T-helper 17 cell (primary cell): Measurements from ENCODE around the gene ST3GAL3. TPM values are rescaled to one million over a fixed set of nuclear protein-coding genes. Genes with fewer than 3 reads are reported as not detected.

ENCODE experiments used
- ATAC-seq: fragments of 150-1000 bp; cut with Tn5 transposase; 2 replicates; pipeline ENCODE4 v1.10.0; 2021; ENCODE audit warnings: mild to moderate bottlenecking, moderate library complexity
- DNase-seq, 3 donors: peaks; one replicate each; pipeline versions ENCODE4 v3.0.0 to v3.0.0-alpha.2; 2020 to 2021
- H3K9me3 ChIP-seq: one replicate; pipeline ENCODE4 v1.7.0; 2013; ENCODE audit warnings: low read length, mild to moderate bottlenecking; ENCODE audit not compliant: control insufficient read depth, poor library complexity, severe bottlenecking
- H3K27ac Mint-ChIP-seq: one replicate; pipeline ENCODE4 v1.8.0; 2022; ENCODE audit warnings: mild to moderate bottlenecking, moderate library complexity, mixed read lengths
- H3K27me3 Mint-ChIP-seq: one replicate; pipeline ENCODE4 v1.8.0; 2022; ENCODE audit warnings: mixed read lengths
- H3K36me3 Mint-ChIP-seq: one replicate; pipeline ENCODE4 v1.8.0; 2022; ENCODE audit warnings: low read depth, mixed read lengths
- H3K4me1 Mint-ChIP-seq: one replicate; pipeline ENCODE4 v1.8.0; 2022; ENCODE audit warnings: mild to moderate bottlenecking, mixed read lengths
- H3K4me3 Mint-ChIP-seq: one replicate; pipeline ENCODE4 v1.8.0; 2022; ENCODE audit warnings: mild to moderate bottlenecking, moderate library complexity, mixed read lengths
- total RNA-seq, 4 donors: library from RNA in 2 of 4; stranded (reverse) in 2 of 4; gene quantifications; one replicate each; pipeline ENCODE4 v1.2.3 and lab custom pipeline; 2022 to 2026

The ST3GAL3 gene
- total RNA-seq, 2 donors from 2014 or later: 19.8 to 24.9 TPM

DNA sequence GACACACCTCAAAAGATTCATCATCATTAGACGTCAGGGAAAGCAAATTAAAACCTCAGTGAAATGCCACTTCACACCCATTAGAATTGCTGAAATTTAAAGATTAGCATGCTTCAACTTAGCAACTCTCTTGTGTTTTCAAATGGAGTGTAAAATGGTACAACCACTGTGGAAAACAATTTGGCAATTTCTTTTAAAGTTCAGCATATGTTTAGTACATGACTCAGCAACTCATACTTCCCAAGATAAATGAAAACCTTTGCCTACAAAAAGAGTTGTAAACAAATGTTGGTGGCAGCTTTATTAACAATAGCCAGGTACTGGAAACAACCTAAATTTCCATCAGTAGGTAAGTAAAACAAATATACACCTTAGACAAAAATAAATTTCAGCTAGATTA lies 42.7 kb downstream of the ST3GAL3 start:
- peaks cover 2% of the 10 kb centered on the region for H3K36me3 Mint-ChIP-seq
- ATAC-seq: no peak

DNA sequence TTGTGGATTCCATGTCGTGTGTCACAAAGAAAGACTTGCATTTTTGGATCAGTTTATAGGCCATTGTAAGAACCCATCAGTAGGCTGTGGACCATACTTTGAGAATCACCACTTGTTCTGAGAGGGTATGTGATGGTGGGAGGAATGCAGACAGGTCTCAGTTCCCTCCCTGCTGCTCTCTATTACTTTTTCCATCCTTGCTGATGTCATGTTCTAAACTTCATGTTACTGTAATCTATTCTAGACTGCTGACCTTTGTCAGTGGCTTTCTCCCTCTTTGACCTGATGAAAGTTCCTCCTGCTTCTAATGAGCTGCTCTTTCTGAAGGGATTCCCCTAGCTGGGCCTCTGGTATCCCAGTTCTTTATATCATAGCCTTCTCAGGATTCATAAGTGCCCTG lies 46.1 kb downstream of the ST3GAL3 start:
- H3K4me3 Mint-ChIP-seq: no peak overlapping the region
- H3K4me1 Mint-ChIP-seq: peaks cover 2% of the 10 kb centered on the region
- H3K36me3 Mint-ChIP-seq: no peaks in the 10 kb centered on the region
- DNase-seq (no peak), ATAC-seq (no peak)
- H3K27me3 Mint-ChIP-seq: no peaks in the 10 kb centered on the region
- no peaks in the 10 kb centered on the region for H3K9me3 ChIP-seq
- H3K27ac Mint-ChIP-seq: peak overlapping the region; percentile 14

More for the DNA sequence above, 42.7 kb downstream of the ST3GAL3 start:
- H3K9me3 ChIP-seq: no peaks in the 10 kb centered on the region
- DNase-seq: no peak
- Mint-ChIP-seq H3K27ac (no peak overlapping the region), H3K4me1 (peaks cover 4% of the 10 kb centered on the region), H3K27me3 (no peaks in the 10 kb centered on the region), H3K4me3 (no peak overlapping the region)

DNA sequence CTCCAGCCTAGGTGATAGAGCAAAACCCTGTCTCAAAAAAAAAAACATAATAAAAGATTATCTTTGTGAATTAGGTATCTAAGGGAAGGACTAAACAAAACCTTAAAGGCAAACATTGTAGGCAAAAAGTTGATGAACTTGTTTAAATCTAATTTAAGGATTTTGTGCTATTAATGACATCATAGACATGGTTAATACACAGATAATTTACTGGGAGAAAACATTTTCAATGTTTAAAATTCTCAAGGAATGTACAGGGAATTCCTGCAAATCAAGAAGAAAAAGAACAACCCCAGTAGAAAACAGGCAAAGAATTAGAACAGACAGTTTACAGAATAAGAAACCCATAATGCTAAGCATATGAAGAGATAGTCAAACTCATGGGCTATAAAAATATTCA lies 47.6 kb downstream of the ST3GAL3 start:
- H3K27me3 Mint-ChIP-seq: no peaks in the 10 kb centered on the region
- H3K4me3 Mint-ChIP-seq: no peak overlapping the region
- DNase-seq: no peak
- H3K36me3 Mint-ChIP-seq: no peaks in the 10 kb centered on the region
- H3K4me1 Mint-ChIP-seq: peaks cover 2% of the 10 kb centered on the region
- H3K27ac Mint-ChIP-seq: no peak overlapping the region
- no peaks in the 10 kb centered on the region for H3K9me3 ChIP-seq
- no peak for ATAC-seq

DNA sequence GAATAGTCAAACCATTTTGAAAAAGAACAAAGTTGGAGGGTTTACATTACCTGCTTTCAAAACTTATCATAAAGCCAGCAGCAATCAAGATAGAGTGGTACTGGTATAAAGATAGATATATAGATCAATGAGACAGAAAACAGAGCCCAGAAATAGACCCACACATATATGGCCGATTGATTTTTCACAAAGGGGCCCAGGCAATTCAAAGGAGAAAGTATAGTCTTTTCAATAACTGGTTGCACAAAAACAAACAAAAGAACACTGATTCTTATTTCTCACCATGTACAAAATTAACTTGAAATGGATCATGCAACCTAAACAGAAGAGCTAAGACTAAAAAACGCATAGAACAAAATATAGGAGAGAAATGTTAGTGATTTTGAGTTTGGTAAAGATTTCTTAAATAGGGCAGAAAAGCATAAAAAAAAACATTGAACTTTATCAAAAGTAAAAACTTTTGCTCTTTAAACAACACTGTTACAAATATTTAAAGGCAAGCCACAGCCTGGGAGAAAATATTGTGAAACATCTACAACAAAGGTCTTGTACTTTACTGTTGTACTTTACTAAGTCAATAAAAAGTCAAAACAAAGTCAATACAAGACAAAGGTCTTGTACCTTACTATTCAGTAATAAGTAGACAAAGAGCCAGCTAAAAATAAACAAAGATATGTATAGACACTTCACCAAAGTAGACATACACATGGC lies 50.2 kb downstream of the ST3GAL3 start:
- ATAC-seq (no peak), DNase-seq (no peak)
- no peak overlapping the region for H3K4me3 Mint-ChIP-seq
- no peaks in the 10 kb centered on the region for H3K27me3 Mint-ChIP-seq
- peaks cover 1% of the 10 kb centered on the region for H3K4me1 Mint-ChIP-seq
- no peaks in the 10 kb centered on the region for H3K36me3 Mint-ChIP-seq
- H3K9me3 ChIP-seq: no peaks in the 10 kb centered on the region
- H3K27ac Mint-ChIP-seq: no peak overlapping the region

DNA sequence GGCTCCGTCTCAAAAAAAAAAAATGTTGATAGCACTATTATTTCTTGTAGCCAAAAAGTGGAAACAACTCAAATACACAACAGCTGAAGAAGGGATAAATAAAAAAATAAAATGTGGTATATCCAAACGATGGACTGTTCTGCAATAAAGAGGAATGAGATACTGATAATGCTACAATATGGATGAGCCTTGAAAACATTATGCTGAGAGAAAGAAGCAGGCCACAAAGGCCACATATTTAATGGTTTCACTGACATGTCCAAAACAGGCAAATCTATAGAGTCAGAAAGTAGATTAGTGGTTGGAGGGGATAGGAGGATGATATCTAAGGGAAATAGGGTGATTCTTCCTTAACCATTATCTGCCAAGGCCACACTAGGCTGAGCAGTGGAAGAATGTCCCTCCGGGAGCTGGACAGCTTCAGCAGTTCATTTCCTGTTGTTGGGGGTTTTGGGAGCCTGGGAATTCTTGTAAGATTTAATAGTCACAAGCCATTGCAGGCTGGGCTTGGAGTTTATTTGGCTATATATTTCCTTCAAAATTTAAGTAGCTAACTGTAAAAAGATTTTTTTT lies 53.5 kb downstream of the ST3GAL3 start:
- Mint-ChIP-seq H3K27ac (no peak overlapping the region), H3K36me3 (no peaks in the 10 kb centered on the region), H3K27me3 (no peaks in the 10 kb centered on the region), H3K4me3 (no peak overlapping the region), H3K4me1 (peaks cover 8% of the 10 kb centered on the region)
- DNase-seq (no peak), ATAC-seq (no peak)
- no peaks in the 10 kb centered on the region for H3K9me3 ChIP-seq

DNA sequence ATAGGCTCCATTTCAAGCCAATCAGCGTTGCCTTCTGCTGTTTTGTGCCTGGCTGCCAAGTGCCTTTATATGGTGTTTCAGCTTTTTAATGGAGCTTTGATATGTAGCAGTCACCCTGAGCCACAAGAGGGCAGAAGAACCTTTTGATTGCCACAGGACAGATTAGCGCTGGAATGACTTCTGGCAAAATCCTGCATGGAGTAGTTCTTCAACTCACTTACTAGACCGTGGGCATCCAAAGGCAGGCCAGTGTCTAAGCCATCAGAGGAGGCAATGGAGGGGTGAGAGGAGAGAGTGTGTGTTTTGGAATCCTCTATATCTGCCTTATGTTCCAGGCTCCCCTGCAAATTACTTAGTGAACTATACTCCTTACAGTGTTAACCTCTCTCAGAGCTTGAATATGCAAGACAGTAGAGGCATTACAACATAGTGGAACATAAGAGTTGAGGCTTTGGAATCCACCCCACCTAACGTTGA lies 56.2 kb downstream of the ST3GAL3 start:
- peaks cover 8% of the 10 kb centered on the region for H3K4me1 Mint-ChIP-seq
- ATAC-seq: peak; percentile 76
- no peak for DNase-seq
- no peak overlapping the region for H3K4me3 Mint-ChIP-seq
- H3K27me3 Mint-ChIP-seq: no peaks in the 10 kb centered on the region
- no peaks in the 10 kb centered on the region for H3K9me3 ChIP-seq
- H3K36me3 Mint-ChIP-seq: no peaks in the 10 kb centered on the region
- no peak overlapping the region for H3K27ac Mint-ChIP-seq

DNA sequence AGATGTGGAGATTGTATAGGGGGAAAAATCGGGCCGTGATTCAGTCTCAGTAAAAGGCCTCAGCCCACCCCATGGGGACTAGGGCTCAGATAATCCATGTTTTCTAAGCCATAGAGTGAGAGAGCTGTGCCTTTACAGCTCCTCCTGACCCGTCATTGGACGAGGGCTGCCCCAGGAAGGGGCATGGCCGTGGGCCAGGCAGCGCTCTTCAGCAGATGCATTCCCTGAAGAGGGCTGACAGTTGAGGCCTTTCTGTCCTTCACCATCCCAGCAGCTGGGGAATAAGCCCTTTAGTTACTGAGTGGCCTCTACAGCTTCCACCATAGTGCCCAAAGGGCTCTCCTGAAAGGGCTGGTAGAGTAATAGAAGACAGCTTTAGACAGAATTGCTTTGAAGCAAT lies 57.2 kb downstream of the ST3GAL3 start:
- DNase-seq (no peak), ATAC-seq (no peak)
- Mint-ChIP-seq H3K4me1 (peaks cover 8% of the 10 kb centered on the region), H3K27me3 (no peaks in the 10 kb centered on the region), H3K27ac (no peak overlapping the region), H3K36me3 (no peaks in the 10 kb centered on the region), H3K4me3 (no peak overlapping the region)
- no peaks in the 10 kb centered on the region for H3K9me3 ChIP-seq

DNA sequence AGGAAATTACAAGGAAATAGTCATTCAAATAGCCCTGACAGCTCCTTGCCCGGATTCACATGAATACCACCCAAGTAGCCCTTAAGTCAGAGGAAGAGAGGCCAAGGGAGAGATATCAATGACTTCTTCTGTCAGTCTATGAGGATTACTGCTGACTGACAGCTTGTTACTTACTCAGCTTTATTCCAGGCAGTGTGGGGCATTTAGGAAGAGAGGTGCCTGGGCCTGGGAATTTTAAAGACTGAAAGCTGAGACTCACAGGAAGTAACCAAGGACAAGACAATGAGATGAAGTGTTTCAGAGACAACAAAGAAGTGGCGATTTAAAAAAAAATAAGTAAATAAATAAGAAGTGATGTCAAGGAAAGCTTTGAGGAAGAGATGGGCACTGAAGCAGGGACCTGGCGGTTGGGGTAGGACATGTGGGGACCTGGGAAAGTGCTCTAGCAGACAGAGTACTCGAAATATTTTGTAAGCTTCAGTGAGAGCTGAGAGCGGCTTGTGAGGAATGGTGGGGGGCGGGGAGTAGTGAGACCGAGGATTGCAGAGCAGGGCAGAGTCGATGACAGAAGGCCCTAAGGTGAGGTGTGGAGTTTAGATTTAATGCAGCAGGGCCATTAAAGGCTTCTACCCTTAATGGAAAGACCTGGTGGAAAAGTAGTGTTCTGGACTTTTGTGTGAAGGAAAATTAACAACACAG lies 58.9 kb downstream of the ST3GAL3 start:
- Mint-ChIP-seq H3K27me3 (no peaks in the 10 kb centered on the region), H3K27ac (no peak overlapping the region), H3K4me1 (peaks cover 17% of the 10 kb centered on the region), H3K4me3 (no peak overlapping the region), H3K36me3 (no peaks in the 10 kb centered on the region)
- DNase-seq (no peak), ATAC-seq (no peak)
- H3K9me3 ChIP-seq: no peaks in the 10 kb centered on the region

DNA sequence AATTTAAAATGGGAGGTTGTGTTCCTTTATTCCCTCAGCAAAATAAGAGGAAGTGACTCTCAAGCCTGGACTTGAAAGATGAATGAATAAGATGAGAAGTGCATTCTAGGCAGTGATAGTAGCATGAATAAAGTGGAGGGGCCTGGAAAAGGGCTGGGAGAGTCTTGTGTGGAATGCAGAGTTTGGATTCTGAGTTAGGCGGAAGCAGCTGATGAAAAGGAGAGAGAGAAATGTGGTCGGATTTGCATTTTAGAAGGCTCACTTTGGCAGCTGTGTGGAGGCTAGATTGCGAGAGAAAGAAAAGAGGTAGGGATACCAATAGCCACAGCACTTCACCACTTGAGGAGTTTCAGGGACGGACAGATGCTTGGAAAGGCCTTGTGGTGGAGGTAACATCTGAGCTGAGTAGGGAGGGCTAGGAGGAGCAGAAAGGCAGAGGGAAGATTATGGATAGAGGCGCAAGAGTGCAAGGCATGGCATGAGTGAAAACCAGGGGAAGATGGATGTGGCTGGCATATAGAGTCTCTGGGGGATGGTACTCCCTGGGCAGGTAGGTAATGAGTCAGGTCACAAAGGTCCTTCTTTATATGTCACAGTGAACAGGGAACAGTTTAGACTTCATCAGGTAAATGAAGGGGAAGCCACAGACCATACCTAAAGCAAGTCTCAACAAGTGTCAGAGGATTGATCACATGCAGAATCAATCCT lies 59.6 kb downstream of the ST3GAL3 start:
- DNase-seq (no peak), ATAC-seq (no peak)
- H3K36me3 Mint-ChIP-seq: no peaks in the 10 kb centered on the region
- no peak overlapping the region for H3K27ac Mint-ChIP-seq
- peaks cover 17% of the 10 kb centered on the region for H3K4me1 Mint-ChIP-seq
- H3K9me3 ChIP-seq: no peaks in the 10 kb centered on the region
- H3K4me3 Mint-ChIP-seq: no peak overlapping the region
- no peaks in the 10 kb centered on the region for H3K27me3 Mint-ChIP-seq

DNA sequence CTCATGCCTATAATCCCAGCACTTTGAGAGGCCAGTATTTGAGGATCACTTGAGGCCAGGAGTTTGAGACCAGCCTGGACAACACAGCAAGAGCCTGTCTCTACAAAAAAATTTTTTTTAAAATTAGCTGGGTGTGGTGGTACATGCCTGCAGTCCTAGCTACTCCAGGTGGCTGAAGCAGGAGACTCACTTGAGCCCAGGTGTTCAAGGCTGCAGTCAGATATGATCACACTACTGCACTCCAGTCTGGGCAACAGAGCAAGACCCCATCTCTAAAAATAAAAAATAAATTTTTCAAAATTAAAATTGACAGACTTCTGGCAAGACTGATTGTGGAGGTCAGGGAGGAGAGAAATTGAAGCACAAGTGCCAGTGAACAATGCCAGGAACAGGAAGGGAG lies 60.8 kb downstream of the ST3GAL3 start:
- DNase-seq (no peak), ATAC-seq (no peak)
- H3K4me1 Mint-ChIP-seq: peaks cover 16% of the 10 kb centered on the region
- no peaks in the 10 kb centered on the region for H3K9me3 ChIP-seq
- H3K27ac Mint-ChIP-seq: no peak overlapping the region
- no peak overlapping the region for H3K4me3 Mint-ChIP-seq
- H3K36me3 Mint-ChIP-seq: peaks cover 3% of the 10 kb centered on the region
- H3K27me3 Mint-ChIP-seq: no peaks in the 10 kb centered on the region

DNA sequence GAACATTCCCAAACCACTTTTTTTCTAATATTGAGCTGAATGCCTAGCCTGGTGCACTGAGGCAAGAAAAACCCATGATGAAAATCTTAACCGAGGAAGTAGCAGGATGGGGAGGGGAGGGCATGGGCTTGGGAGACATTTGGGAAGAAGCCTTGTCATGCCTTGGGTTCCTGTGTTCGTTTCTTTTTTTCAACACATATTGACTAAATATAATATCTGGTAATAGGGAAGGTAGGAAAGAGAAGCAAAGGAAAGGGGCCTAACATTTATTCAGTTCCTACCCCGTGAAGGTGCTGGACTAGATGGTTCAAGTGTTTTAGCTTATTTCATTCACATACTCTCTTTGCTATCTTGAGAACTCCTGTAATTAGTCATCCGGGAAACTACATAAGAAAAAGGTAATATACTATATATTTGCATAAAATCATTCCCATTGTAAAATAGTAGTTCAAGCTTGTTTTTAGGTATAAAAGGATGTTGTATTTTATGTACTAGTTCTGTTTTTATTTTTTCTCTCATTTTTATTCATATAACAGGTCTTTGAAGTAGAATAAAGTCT lies 62.1 kb downstream of the ST3GAL3 start:
- Mint-ChIP-seq H3K36me3 (peaks cover 4% of the 10 kb centered on the region), H3K27ac (peak overlapping the region; percentile 4), H3K27me3 (no peaks in the 10 kb centered on the region), H3K4me3 (no peak overlapping the region), H3K4me1 (peaks cover 12% of the 10 kb centered on the region)
- ATAC-seq: no peak
- no peaks in the 10 kb centered on the region for H3K9me3 ChIP-seq
- DNase-seq: no peak

DNA sequence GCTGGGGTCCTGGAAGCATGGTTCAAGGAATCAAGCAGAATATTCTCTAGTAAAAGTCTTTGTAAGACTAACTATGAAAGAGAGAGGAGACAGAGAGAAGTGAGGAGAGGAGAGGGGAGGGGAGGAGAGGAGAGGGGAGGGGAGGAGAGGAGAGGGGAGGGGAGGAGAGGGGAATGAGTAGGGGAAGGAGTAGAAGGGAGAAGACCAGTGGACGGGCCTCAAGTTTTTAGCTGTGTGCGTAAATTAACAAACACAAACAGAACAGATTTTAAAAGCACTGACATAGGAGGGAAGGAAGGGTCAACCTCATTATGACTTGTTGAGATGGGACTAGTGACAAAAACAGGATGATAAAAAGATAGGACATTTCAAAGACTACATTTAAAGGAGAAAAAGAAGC lies 62.8 kb downstream of the ST3GAL3 start:
- H3K4me3 Mint-ChIP-seq: no peak overlapping the region
- peaks cover 12% of the 10 kb centered on the region for H3K4me1 Mint-ChIP-seq
- no peak for ATAC-seq
- H3K36me3 Mint-ChIP-seq: peaks cover 4% of the 10 kb centered on the region
- DNase-seq: no peak
- H3K27ac Mint-ChIP-seq: no peak overlapping the region
- no peaks in the 10 kb centered on the region for H3K27me3 Mint-ChIP-seq
- no peaks in the 10 kb centered on the region for H3K9me3 ChIP-seq

DNA sequence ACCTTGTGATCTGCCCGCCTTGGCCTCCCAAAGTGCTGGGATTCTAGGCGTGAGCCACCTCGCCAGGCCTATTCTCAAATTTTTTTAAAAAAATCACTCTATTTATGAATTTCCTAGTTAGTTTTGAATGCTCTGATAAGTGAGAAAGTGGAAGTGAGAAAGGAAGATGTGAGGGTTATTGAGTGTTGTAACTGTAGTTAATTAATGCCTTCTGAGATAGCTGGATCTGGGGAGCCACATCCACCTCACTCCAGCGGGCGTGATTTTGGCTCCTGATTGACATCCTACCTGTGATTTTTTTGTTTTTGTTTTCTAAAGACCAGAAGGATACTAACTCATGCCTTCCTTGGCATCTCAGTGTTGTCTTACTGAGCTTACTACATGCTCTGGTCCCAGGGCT lies 65.6 kb downstream of the ST3GAL3 start:
- ATAC-seq: no peak
- Mint-ChIP-seq H3K4me1 (peaks cover 12% of the 10 kb centered on the region), H3K36me3 (peaks cover 6% of the 10 kb centered on the region), H3K4me3 (no peak overlapping the region), H3K27ac (peak overlapping the region; percentile 51), H3K27me3 (no peaks in the 10 kb centered on the region)
- no peak for DNase-seq
- H3K9me3 ChIP-seq: no peaks in the 10 kb centered on the region
